Ishikawa (cell line): ENCODE results near the gene YARS1.

ENCODE experiments used
- CEBPB ChIP-seq: IDR thresholded peaks from 2 replicates; pipeline ENCODE4 v1.6.1; 2012
- CREB1 ChIP-seq: IDR thresholded peaks from 2 replicates; pipeline ENCODE4 v1.6.1; 2012; ENCODE audit warnings: low read depth
- EGR1 ChIP-seq: IDR thresholded peaks from 2 replicates; pipeline ENCODE4 v1.6.1; 2012
- EP300 ChIP-seq: IDR thresholded peaks from 2 replicates; pipeline ENCODE4 v1.6.1; 2012; ENCODE audit warnings: borderline replicate concordance
- FOXM1 ChIP-seq: IDR thresholded peaks from 2 replicates; pipeline ENCODE4 v1.6.1; 2012; ENCODE audit warnings: low read depth, borderline replicate concordance
- NFIC ChIP-seq: IDR thresholded peaks from 2 replicates; pipeline ENCODE4 v1.6.1; 2012
- RAD21 ChIP-seq: IDR thresholded peaks from 2 replicates; pipeline ENCODE4 v1.6.1; 2012; ENCODE audit warnings: low read depth
- REST ChIP-seq: IDR thresholded peaks from 2 replicates; pipeline ENCODE4 v1.6.1; 2012; ENCODE audit warnings: low read depth, mild to moderate bottlenecking
- TAF1 ChIP-seq: IDR thresholded peaks from 2 replicates; pipeline ENCODE4 v1.6.1; 2012; ENCODE audit warnings: low read depth, mild to moderate bottlenecking
- TCF12 ChIP-seq: IDR thresholded peaks from 2 replicates; pipeline ENCODE4 v1.6.1; 2012; ENCODE audit warnings: low read depth
- TEAD4 ChIP-seq: IDR thresholded peaks from 2 replicates; pipeline ENCODE4 v1.6.1; 2012
- USF1 ChIP-seq: IDR thresholded peaks from 2 replicates; pipeline ENCODE4 v1.6.1; 2012
- YY1 ChIP-seq: IDR thresholded peaks from 2 replicates; pipeline ENCODE4 v1.6.1; 2012; ENCODE audit warnings: low read depth
- ZBTB7A ChIP-seq: IDR thresholded peaks from 2 replicates; pipeline ENCODE4 v1.6.1; 2012; ENCODE audit warnings: low read depth
- TF ChIP-seq, protein P1 (sequence below): IDR thresholded peaks from 2 replicates; pipeline ENCODE4 v1.6.1; 2012

Gene YARS1

GRCh38 chr1:32831878-32832277, 14.7 kb upstream of the YARS1 start:
- no peak for TF ChIP-seq YY1
- TF ChIP-seq NFIC = no peak
- TF ChIP-seq TEAD4 = no peak
- TF ChIP-seq TAF1 = no peak

GRCh38 chr1:32830092-32830852, 13.1 kb upstream of the YARS1 start:
- TF ChIP-seq CEBPB (no peak), TEAD4 (no peak), RAD21 (no peak), REST (no peak), CREB1 (no peak), EP300 (no peak), EGR1 (no peak), NFIC (no peak), TCF12 (no peak), FOXM1 (no peak), YY1 (no peak), TAF1 (no peak), USF1 (no peak), ZBTB7A (no peak)
- TF ChIP-seq, protein P1, sequence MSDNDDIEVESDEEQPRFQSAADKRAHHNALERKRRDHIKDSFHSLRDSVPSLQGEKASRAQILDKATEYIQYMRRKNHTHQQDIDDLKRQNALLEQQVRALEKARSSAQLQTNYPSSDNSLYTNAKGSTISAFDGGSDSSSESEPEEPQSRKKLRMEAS = no peak

GRCh38 chr1:32828341-32828740, 11.2 kb upstream of the YARS1 start:
- TF ChIP-seq YY1 (no peak), EGR1 (no peak), TEAD4 (no peak), RAD21 (no peak; the same call in 1 of the 2 replicates), NFIC (no peak), TAF1 (no peak), FOXM1 (no peak), TCF12 (no peak), USF1 (no peak)

- TF ChIP-seq TEAD4 (no peak), USF1 (no peak), EGR1 (no peak), FOXM1 (no peak), EP300 (no peak), YY1 (no peak), ZBTB7A (no peak), REST (no peak), CEBPB (no peak), RAD21 (no peak), TAF1 (no peak), CREB1 (no peak), NFIC (no peak), TCF12 (no peak)
- TF ChIP-seq, protein P1 = no peak
These were observed 8.0 kb upstream of the YARS1 start for GRCh38 chr1:32825181-32825580.

GRCh38 chr1:32818804-32819541, 1.8 kb upstream of the YARS1 start:
- no peak for TF ChIP-seq TAF1
- no peak for TF ChIP-seq YY1
- no peak for TF ChIP-seq EP300
- TF ChIP-seq, protein P1 = no peak
- no peak for TF ChIP-seq EGR1
- no peak for TF ChIP-seq FOXM1
- no peak for TF ChIP-seq CREB1
- no peak for TF ChIP-seq ZBTB7A
- TF ChIP-seq REST = no peak
- TF ChIP-seq CEBPB = no peak
- TF ChIP-seq USF1 = no peak
- TF ChIP-seq NFIC = no peak
- no peak for TF ChIP-seq TEAD4
- no peak for TF ChIP-seq TCF12
- no peak for TF ChIP-seq RAD21
